K562 (cell line): ENCODE data around the gene LY6G6C. TPM values are rescaled to one million over a fixed set of nuclear protein-coding genes. Genes with fewer than 3 reads are reported as not detected.

ENCODE experiments used
- BCLAF1 ChIP-seq, 2 experiments: fragments of 450-650 bp in 1 of 2; IDR thresholded peaks; 2 replicates each; pipeline ENCODE4 v1.6.1; 2011 to 2017; ENCODE audit warnings: low read depth in 2 of 2, antibody characterized with exemption in 1 of 2, borderline replicate concordance in 1 of 2, low read length in 1 of 2, mild to moderate bottlenecking in 1 of 2, mixed read lengths in 1 of 2; ENCODE audit not compliant: control insufficient read depth in 1 of 2
- ESRRA ChIP-seq: fragments of 450-650 bp; IDR thresholded peaks from 2 replicates; pipeline ENCODE4 v1.6.1; 2014; ENCODE audit warnings: low read depth, mild to moderate bottlenecking, moderate library complexity, borderline replicate concordance
- ESRRB ChIP-seq: fragments of 250-450 bp; sonication (Bioruptor Pico); IDR thresholded peaks from 2 replicates; pipeline ENCODE4 v1.5.0; 2020; ENCODE audit warnings: mild to moderate bottlenecking, moderate library complexity, borderline replicate concordance
- FOXP1 ChIP-seq: sonication (generic); formaldehyde crosslinking; IDR thresholded peaks from 2 replicates; pipeline ENCODE4 v1.8.0; 2022; ENCODE audit warnings: mild to moderate bottlenecking, missing genetic modification reagents
- JUN ChIP-seq, 2 experiments: sonication (generic) in 1 of 2; formaldehyde crosslinking in 1 of 2; IDR thresholded peaks; 2 replicates each; pipeline versions ENCODE4 v1.6.1 to v1.8.0; 2012 to 2022; ENCODE audit warnings: borderline replicate concordance in 2 of 2, mild to moderate bottlenecking in 2 of 2, improper control_type of control experiment in 1 of 2, low read depth in 1 of 2, low read length in 1 of 2, missing genetic modification reagents in 1 of 2
- SOX6 ChIP-seq: fragments of 450-650 bp; IDR thresholded peaks from 2 replicates; pipeline ENCODE4 v1.6.1; 2014; ENCODE audit warnings: mild to moderate bottlenecking
- TCFL5 ChIP-seq: fragments of 250-450 bp; sonication (Bioruptor Pico); conservative IDR thresholded peaks from 2 replicates; pipeline ENCODE4 v1.6.1; 2021; ENCODE audit warnings: mild to moderate bottlenecking, moderate library complexity, matching md5 sums
- WHSC1 ChIP-seq: IDR thresholded peaks from one replicate; pipeline ENCODE4 v1.6.1; 2012; ENCODE audit warnings: low read length, control low read depth, inconsistent platforms
- ZNF274 ChIP-seq: IDR thresholded peaks from 2 replicates; pipeline ENCODE4 v1.6.1; 2011; ENCODE audit warnings: low read depth, mild to moderate bottlenecking, low read length, moderate library complexity, borderline replicate concordance
- polyA plus RNA-seq, 8 experiments: library from polyadenylated mRNA; depleted of rRNA in 4 of 8; stranded (reverse) in 5 of 8; unstranded in 3 of 8; fragments of >200 nt; fragmentation: Nextera tagmentation in 2 of 8; fragmentation: Illumina TruSeq in 1 of 8; extraction: Ambion mirVana in 2 of 8; extraction: Trizol in 1 of 8; gene quantifications; 2 replicates each; pipeline versions ENCODE4 v1.2.1 to v1.2.3, GENCODE V29; 2011 to 2014; ENCODE audit warnings: inconsistent platforms in 1 of 8, missing spikeins in 1 of 8
- total RNA-seq, 7 experiments: library from RNA; depleted of rRNA in 6 of 7; stranded (reverse); fragments of >200 nt in 6 of 7; fragmentation: Illumina TruSeq in 2 of 7; extraction: Trizol in 2 of 7; gene quantifications; 2 replicates each; pipeline versions ENCODE4 v1.2.1 to v1.2.3, GENCODE V29; 2011 to 2021; ENCODE audit warnings: low replicate concordance in 1 of 7
- TF ChIP-seq, protein P1 (sequence below), 2 experiments: fragments of 450-650 bp; IDR thresholded peaks; 2 replicates each; pipeline ENCODE4 v1.6.1; 2018; ENCODE audit warnings: mild to moderate bottlenecking in 2 of 2, low read depth in 1 of 2; ENCODE audit not compliant: partially characterized antibody in 2 of 2
- TF ChIP-seq, protein P2 (sequence below): fragments of 250-450 bp; sonication (Bioruptor Pico); IDR thresholded peaks from 2 replicates; pipeline ENCODE4 v1.5.1; 2021; ENCODE audit warnings: mild to moderate bottlenecking

Gene LY6G6C
- total and polyA plus RNA-seq, 9 of the 15 experiments (the other 6 are each of a cell fraction or from before 2014, with no cell fraction given) = 0.06 to 0.20 TPM; not detected in 7

- TF ChIP-seq, protein P1, sequence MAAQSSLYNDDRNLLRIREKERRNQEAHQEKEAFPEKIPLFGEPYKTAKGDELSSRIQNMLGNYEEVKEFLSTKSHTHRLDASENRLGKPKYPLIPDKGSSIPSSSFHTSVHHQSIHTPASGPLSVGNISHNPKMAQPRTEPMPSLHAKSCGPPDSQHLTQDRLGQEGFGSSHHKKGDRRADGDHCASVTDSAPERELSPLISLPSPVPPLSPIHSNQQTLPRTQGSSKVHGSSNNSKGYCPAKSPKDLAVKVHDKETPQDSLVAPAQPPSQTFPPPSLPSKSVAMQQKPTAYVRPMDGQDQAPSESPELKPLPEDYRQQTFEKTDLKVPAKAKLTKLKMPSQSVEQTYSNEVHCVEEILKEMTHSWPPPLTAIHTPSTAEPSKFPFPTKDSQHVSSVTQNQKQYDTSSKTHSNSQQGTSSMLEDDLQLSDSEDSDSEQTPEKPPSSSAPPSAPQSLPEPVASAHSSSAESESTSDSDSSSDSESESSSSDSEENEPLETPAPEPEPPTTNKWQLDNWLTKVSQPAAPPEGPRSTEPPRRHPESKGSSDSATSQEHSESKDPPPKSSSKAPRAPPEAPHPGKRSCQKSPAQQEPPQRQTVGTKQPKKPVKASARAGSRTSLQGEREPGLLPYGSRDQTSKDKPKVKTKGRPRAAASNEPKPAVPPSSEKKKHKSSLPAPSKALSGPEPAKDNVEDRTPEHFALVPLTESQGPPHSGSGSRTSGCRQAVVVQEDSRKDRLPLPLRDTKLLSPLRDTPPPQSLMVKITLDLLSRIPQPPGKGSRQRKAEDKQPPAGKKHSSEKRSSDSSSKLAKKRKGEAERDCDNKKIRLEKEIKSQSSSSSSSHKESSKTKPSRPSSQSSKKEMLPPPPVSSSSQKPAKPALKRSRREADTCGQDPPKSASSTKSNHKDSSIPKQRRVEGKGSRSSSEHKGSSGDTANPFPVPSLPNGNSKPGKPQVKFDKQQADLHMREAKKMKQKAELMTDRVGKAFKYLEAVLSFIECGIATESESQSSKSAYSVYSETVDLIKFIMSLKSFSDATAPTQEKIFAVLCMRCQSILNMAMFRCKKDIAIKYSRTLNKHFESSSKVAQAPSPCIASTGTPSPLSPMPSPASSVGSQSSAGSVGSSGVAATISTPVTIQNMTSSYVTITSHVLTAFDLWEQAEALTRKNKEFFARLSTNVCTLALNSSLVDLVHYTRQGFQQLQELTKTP (IDR thresholded peaks at IDR 0.05; ENCODE audit: low read depth in 1 of 2, partially characterized antibody in 2 of 2) = peak in 1 of 2 experiments; percentile 36
- TF ChIP-seq ZNF274 = 0 out of 2 replicates have a peak, but pooled peaks have one; percentile 13
- no peak for TF ChIP-seq BCLAF1 (IDR thresholded peaks at IDR 0.05; ENCODE audit: borderline replicate concordance in 1 of 2, control insufficient read depth in 1 of 2, low read depth in 2 of 2, low read length in 1 of 2)
- no peak for TF ChIP-seq ESRRA
- no peak for TF ChIP-seq SOX6
- 0 out of 2 replicates have a peak, but pooled peaks have one; percentile 13 for TF ChIP-seq FOXP1 (CRISPR knock-in tag)
- TF ChIP-seq TCFL5 (CRISPR knock-in tag) = no peak
- no peak for TF ChIP-seq JUN (IDR thresholded peaks at IDR 0.05; ENCODE audit: borderline replicate concordance, low read depth, low read length)
- TF ChIP-seq JUN (CRISPR knock-in tag; IDR thresholded peaks at IDR 0.05; ENCODE audit: borderline replicate concordance) = 0 out of 2 replicates have a peak, but pooled peaks have one; percentile 45
- peak; percentile 66 for TF ChIP-seq WHSC1
- TF ChIP-seq, protein P2, sequence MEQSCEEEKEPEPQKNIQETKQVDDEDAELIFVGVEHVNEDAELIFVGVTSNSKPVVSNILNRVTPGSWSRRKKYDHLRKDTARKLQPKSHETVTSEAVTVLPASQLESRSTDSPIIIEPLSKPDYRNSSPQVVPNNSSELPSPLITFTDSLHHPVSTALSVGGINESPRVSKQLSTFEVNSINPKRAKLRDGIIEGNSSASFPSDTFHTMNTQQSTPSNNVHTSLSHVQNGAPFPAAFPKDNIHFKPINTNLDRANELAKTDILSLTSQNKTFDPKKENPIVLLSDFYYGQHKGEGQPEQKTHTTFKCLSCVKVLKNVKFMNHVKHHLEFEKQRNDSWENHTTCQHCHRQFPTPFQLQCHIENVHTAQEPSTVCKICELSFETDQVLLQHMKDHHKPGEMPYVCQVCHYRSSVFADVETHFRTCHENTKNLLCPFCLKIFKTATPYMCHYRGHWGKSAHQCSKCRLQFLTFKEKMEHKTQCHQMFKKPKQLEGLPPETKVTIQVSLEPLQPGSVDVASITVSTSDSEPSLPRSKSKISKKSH (CRISPR knock-in tag) = no peak
- 0 out of 2 replicates have a peak, but pooled peaks have one; percentile 9 for TF ChIP-seq ESRRB
Measured at GRCh38 chr6:31730631-31731086, 9.1 kb upstream of the LY6G6C start (continued).
